DOHH2 (cell line): ENCODE data around the gene CEP85L.

Experiments used
- CTCF ChIP-seq: fragments of 200-600 bp; sonication (generic); IDR thresholded peaks from one replicate; pipeline ENCODE4 v1.5.1; 2014; ENCODE audit warnings: antibody characterized with exemption, mild to moderate bottlenecking, low read depth, low read length; ENCODE audit not compliant: poor library complexity, severe bottlenecking
- EZH2phosphoT487 ChIP-seq: fragments of 200-600 bp; sonication (generic); IDR thresholded peaks from 2 replicates; pipeline ENCODE4 v1.6.1; 2017; ENCODE audit warnings: borderline replicate concordance, mild to moderate bottlenecking, antibody characterized with exemption, low read length, moderate library complexity, mixed read lengths

GRCh38 chr6:118667988-118668387 is 16.6 kb upstream of the CEP85L start:
- no peak for TF ChIP-seq CTCF
- no peak for TF ChIP-seq EZH2phosphoT487
